Calu3 (cell line): ENCODE data around the gene PRKAG2. TPM values are rescaled to one million over a fixed set of nuclear protein-coding genes. Genes with fewer than 3 reads are reported as not detected.

ENCODE experiments used
- BruUV-seq: library from RNA; stranded (reverse); fragments of 400-500 nt; replicated peaks from 2 replicates; lab custom pipeline; 2021; lab: Mats Ljungman, UMichigan
- CTCF ChIA-PET: fragments of 300-600 bp; sonication (Branson Sonifier 250); formaldehyde crosslinking; loops from one replicate; lab custom pipeline; 2022; ENCODE audit warnings: antibody characterized with exemption; lab: Charles Lee
- DNase-seq: peaks from one replicate; pipeline ENCODE4 v3.0.0; 2022
- H3K27ac Mint-ChIP-seq: one replicate; pipeline ENCODE4 v1.8.0; 2022; ENCODE audit warnings: mixed read lengths; ENCODE audit not compliant: unreplicated experiment
- H3K27me3 Mint-ChIP-seq: one replicate; pipeline ENCODE4 v1.8.0; 2022; ENCODE audit warnings: mixed read lengths; ENCODE audit not compliant: unreplicated experiment
- H3K36me3 Mint-ChIP-seq: one replicate; pipeline ENCODE4 v1.8.0; 2022; ENCODE audit warnings: mild to moderate bottlenecking, moderate library complexity, mixed read lengths; ENCODE audit not compliant: insufficient read depth, unreplicated experiment
- H3K4me1 Mint-ChIP-seq: one replicate; pipeline ENCODE4 v1.8.0; 2022; ENCODE audit warnings: mild to moderate bottlenecking, low read depth, mixed read lengths; ENCODE audit not compliant: unreplicated experiment
- H3K4me3 Mint-ChIP-seq: one replicate; pipeline ENCODE4 v1.8.0; 2022; ENCODE audit warnings: mild to moderate bottlenecking, low read depth, moderate library complexity, mixed read lengths; ENCODE audit not compliant: unreplicated experiment
- H3K9me3 Mint-ChIP-seq: one replicate; pipeline ENCODE4 v1.8.0; 2022; ENCODE audit warnings: low read depth, mixed read lengths; ENCODE audit not compliant: unreplicated experiment
- intact Hi-C: fragments of 100-400 bp; cut with micrococcal nuclease; formaldehyde crosslinking; loops from one replicate; pipeline ENCODE4 v1.10.0; 2022; ENCODE audit not compliant: unreplicated experiment
- total RNA-seq: library from RNA; stranded (reverse); gene quantifications from 2 replicates; pipeline ENCODE4 v1.2.3, GENCODE V29; 2022
- TF ChIP-seq, protein P1 (sequence below): fragments of 200-600 bp; IDR thresholded peaks from one replicate; pipeline ENCODE4 v1.8.0; 2022; ENCODE audit warnings: antibody characterized with exemption; ENCODE audit not compliant: unreplicated experiment

Gene PRKAG2
- total RNA-seq, 1 experiment from 2014 or later, result 22.4 TPM

DNA sequence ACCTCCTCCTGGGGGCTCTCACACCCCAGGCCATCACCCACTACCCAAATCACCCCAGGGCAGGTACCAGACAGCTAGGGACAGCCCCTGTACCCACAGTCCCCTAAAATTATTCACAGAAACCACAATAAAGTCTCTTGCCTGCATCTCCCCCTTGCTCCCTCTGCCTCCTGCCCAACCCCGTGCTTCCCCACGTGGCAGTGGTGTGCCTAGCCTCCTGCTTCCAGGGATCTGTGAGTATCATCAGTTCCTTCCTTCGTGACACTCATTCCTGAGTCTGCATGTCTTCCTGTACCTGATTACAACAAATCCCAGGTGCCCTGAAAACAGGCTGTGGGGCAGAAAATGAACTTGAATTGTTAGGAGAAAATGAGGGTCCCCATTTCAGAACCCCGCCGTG is 61.5 kb downstream of the PRKAG2 start:
- H3K27ac Mint-ChIP-seq, result no peak overlapping the region
- H3K9me3 Mint-ChIP-seq, result no peaks in the 10 kb centered on the region
- CTCF ChIA-PET, result interaction anchor here (1.1 kb wide), 1 partner anchor 33 kb away, joined by 3 read pairs; no protein-coding TSS in a partner anchor
- H3K4me3 Mint-ChIP-seq, result no peak overlapping the region
- peaks cover 13% of the 10 kb centered on the region for H3K4me1 Mint-ChIP-seq
- TF ChIP-seq, protein P1, sequence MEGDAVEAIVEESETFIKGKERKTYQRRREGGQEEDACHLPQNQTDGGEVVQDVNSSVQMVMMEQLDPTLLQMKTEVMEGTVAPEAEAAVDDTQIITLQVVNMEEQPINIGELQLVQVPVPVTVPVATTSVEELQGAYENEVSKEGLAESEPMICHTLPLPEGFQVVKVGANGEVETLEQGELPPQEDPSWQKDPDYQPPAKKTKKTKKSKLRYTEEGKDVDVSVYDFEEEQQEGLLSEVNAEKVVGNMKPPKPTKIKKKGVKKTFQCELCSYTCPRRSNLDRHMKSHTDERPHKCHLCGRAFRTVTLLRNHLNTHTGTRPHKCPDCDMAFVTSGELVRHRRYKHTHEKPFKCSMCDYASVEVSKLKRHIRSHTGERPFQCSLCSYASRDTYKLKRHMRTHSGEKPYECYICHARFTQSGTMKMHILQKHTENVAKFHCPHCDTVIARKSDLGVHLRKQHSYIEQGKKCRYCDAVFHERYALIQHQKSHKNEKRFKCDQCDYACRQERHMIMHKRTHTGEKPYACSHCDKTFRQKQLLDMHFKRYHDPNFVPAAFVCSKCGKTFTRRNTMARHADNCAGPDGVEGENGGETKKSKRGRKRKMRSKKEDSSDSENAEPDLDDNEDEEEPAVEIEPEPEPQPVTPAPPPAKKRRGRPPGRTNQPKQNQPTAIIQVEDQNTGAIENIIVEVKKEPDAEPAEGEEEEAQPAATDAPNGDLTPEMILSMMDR, result no peak
- no peaks in the 10 kb centered on the region for H3K36me3 Mint-ChIP-seq
- no peak for DNase-seq
- peaks cover 63% of the 10 kb centered on the region for H3K27me3 Mint-ChIP-seq
- no TSS peak for BruUV-seq
- intact Hi-C loops, result no loop called here

GRCh38 chr7:151814400-151815009 is 62.4 kb downstream of the PRKAG2 start:
- Mint-ChIP-seq H3K27ac (no peak overlapping the region), H3K4me3 (no peak overlapping the region), H3K36me3 (no peaks in the 10 kb centered on the region), H3K4me1 (peaks cover 9% of the 10 kb centered on the region), H3K9me3 (no peaks in the 10 kb centered on the region), H3K27me3 (peaks cover 72% of the 10 kb centered on the region)
- CTCF ChIA-PET, result interaction anchor here (1.1 kb wide), 1 partner anchor 32 kb away, joined by 3 read pairs; no protein-coding TSS in a partner anchor
- BruUV-seq, result no TSS peak
- intact Hi-C loops, result no loop called here
- DNase-seq, result no peak
- TF ChIP-seq, protein P1, result no peak

DNA sequence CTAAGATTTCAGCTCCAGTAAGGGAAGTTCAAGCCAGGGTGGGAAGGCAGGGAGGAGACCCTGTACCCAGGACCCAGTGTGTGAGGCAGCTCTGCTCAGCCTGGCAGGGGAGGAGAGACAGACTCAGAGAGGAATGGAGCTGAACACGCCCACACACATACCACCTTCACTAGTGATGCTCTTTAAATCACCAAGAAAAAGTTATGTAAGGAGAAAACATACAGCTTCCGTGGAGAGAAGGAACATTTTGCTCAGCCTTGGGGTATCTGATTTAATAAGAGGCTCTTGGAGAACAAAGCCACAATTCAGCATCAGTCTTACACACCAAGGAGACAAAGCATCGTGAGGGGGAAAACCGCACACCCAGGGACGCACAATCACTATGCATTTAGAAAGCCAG is 62.9 kb downstream of the PRKAG2 start:
- DNase-seq, result no peak
- Mint-ChIP-seq H3K9me3 (no peaks in the 10 kb centered on the region), H3K36me3 (no peaks in the 10 kb centered on the region), H3K4me1 (peaks cover 4% of the 10 kb centered on the region), H3K4me3 (no peak overlapping the region), H3K27ac (no peak overlapping the region), H3K27me3 (peaks cover 77% of the 10 kb centered on the region)
- intact Hi-C loops, result no loop called here
- CTCF ChIA-PET, result no interaction called here
- BruUV-seq, result no TSS peak
- TF ChIP-seq, protein P1, result no peak

DNA sequence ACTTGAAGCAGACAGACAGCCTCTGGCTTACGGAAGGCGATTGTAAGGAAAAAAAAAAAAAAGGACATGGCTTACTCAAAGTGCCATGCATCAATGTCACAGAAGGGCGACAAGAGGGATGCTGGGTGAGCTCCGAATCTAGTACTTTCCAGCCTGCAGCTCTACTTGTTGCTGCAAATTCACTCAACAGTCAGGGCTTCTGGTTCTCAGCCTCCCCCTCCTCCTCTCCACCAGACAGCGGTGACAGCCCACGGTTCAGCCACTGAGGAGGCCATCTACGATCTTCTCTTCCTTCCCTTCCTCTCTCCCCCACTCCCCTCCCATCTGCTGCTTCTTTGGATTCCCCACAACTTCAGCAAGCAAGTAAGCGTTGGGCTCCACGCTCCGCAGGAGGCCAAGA is 63.5 kb downstream of the PRKAG2 start:
- intact Hi-C loops, result no loop called here
- BruUV-seq, result no TSS peak
- no peaks in the 10 kb centered on the region for H3K36me3 Mint-ChIP-seq
- no peaks in the 10 kb centered on the region for H3K9me3 Mint-ChIP-seq
- TF ChIP-seq, protein P1, result no peak
- CTCF ChIA-PET, result no interaction called here
- no peak for DNase-seq
- peaks cover 2% of the 10 kb centered on the region for H3K4me1 Mint-ChIP-seq
- H3K4me3 Mint-ChIP-seq, result no peak overlapping the region
- no peak overlapping the region for H3K27ac Mint-ChIP-seq
- peaks cover 83% of the 10 kb centered on the region for H3K27me3 Mint-ChIP-seq
